ENCODE results near the gene HMGXB3.
A peak's percentile ranks its signal among the peaks of the same experiment; 100 is the strongest.
"Not testable (repeated sequence)": the region's sequence is repeated elsewhere in the genome, so short reads cannot be mapped to it uniquely, and the experiment has no call there.

HMGXB3 gene

GRCh38 chr5:150017226-150018005 lies 16.9 kb downstream of the HMGXB3 start:
- no peak overlapping the region for H3K4me3 ChIP-seq (ENCODE audit: low read depth, low read length)
- DNase-seq (ENCODE audit: low read depth): no peak

GRCh38 chr5:150020249-150020648 lies 19.7 kb downstream of the HMGXB3 start:
- no peak for DNase-seq (ENCODE audit: low read depth)
- no peak overlapping the region for H3K4me3 ChIP-seq (ENCODE audit: low read depth, low read length)

DNA sequence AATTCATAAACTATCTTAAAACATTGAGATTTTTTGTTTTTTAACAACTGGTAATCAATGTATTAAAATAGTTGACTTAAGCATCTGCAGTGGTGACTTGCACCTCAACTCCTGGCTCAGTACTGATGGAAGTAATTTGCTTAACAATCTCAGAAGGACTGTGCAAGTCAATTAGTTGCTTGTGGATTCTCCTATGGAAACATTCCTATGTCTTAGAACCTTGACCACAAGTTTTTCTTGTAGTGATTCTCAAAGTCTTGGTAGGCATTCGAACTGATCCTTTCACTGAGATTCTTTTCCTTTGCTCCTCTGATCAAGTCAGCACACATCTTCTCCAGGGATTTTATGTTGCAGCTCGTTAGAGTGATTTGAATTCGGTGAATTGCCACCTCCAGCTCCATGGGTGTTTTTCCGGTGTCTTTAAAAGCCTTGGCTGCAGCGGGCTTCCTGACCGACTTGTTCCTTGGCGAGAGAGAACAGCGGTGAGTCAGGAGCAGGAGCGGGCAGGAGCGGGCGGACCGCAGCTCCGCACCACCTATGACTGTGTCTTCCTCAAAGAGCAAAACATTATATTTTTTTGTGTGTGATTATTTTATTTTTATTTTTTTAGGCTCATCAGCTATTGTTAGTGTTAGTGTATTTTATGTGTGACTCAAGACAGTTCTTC lies 21.1 kb downstream of the HMGXB3 start:
- H3K4me3 ChIP-seq (ENCODE audit: low read depth, low read length): no peak overlapping the region
- DNase-seq (ENCODE audit: low read depth): no peak

DNA sequence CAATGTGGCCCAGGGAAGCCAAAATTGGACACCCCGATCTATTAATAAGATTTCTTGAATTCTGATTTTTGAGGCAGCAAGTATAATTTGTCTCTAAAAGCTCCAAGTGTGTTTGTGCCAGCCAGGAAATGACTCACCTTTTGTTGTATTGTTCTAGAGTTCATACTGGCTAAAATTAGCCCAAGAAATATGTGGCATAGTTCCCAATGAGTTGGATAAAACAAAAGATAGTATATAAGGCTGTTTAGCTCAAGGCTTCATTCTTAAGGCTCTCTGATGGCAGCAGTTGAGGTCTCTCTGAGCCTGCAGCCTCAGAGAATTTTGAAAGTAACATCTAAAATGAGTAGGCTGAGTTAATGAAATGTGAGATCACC lies 21.6 kb downstream of the HMGXB3 start:
- DNase-seq (ENCODE audit: low read depth): peak; percentile 72
- H3K4me3 ChIP-seq (ENCODE audit: low read depth, low read length): no peak overlapping the region

GRCh38 chr5:150022681-150023080 lies 22.1 kb downstream of the HMGXB3 start:
- no peak overlapping the region for H3K4me3 ChIP-seq (ENCODE audit: low read depth, low read length)
- no peak for DNase-seq (ENCODE audit: low read depth)

GRCh38 chr5:150023136-150023535 lies 22.6 kb downstream of the HMGXB3 start:
- H3K4me3 ChIP-seq (ENCODE audit: low read depth, low read length): no peak overlapping the region
- DNase-seq (ENCODE audit: low read depth): no peak

DNA sequence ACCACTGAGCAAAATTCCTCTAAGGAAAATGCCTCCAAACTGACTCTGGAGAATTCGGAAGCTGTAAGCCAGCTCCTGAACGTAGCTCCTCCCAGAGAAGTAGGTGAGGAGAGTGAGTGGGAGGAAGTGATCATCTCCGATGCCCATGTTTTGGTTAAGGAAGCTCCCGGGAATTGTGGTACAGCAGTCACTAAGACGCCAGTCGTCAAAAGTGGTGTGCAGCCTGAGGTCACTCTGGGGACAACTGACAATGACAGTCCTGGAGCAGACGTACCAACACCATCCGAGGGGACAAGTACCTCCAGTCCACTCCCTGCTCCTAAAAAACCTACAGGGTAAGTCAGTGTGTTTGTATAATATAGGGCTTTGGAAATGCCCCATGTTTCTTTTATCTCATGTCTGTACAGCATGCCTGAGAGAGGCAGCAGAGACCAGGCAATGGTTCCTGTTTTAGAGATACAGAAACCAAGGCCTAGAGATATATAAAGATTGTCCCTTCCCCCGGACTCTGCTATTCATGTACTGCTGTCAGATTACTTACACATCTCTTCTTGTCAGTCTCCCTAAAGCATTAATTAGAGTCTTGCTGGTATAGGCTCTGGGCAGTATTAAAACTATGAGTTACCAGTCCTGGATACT lies 23.9 kb downstream of the HMGXB3 start:
- DNase-seq (ENCODE audit: low read depth): no peak
- H3K4me3 ChIP-seq (ENCODE audit: low read depth, low read length): no peak overlapping the region

DNA sequence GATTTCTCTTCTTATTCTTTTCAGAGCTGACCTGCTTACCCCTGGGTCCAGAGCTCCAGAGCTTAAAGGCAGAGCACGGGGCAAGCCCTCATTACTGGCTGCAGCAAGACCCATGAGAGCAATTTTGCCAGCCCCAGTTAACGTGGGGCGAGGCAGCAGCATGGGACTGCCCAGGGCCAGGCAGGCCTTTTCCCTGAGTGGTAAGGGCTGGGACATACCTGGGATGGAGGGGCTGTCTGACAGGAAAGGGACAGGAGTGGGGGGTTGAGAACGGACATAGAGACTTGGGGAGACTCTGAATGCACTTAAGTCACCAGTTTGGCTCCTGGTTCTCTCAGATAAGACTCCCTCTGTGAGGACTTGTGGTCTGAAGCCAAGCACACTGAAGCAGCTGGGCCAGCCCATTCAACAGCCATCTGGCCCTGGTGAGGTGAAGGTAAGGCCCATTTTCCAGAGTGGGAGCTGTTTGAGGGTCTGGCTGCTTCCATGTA lies 26.2 kb downstream of the HMGXB3 start:
- DNase-seq (ENCODE audit: low read depth): no peak
- no peak overlapping the region for H3K4me3 ChIP-seq (ENCODE audit: low read depth, low read length)

DNA sequence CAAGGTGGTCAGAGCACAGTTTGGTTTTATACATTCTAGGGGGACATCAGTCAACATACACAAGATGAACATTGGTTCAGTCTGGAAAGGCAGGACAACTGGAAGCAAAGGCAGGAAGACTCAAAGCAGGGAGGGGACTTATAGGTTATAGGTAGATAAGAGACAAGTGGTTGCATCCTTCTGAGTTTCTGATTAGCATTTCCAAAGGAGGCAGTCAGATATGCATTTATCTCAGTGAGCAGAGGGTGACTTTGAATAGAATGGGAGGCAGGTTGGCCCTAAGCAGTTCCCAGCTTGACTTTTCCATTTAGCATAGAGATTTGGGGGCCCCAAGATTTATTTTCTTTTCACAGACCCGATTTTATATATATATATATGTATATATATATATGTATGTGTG lies 27.5 kb downstream of the HMGXB3 start:
- not testable (repeated sequence) for DNase-seq (ENCODE audit: low read depth); H3K4me3 ChIP-seq (ENCODE audit: low read depth, low read length)

DNA sequence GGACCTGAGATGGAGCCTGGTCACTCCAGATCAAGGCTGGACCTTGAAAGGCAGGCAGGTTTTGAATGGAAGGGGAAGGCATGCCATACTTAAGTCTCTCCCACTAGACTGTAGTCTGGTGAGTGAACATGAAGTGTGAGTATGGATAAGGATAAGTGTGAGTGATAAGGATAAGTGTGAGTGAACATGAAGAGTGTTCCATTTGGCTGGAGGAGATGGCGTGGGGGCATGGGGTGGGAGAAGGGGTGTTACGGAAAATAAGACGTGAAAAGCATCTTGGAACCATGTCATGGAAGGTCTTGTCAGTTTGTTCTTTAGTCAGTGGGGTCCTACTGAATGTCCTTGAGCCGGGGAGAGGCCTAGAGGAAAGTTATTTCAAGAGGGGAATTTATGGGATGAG lies 32.8 kb downstream of the HMGXB3 start:
- DNase-seq (ENCODE audit: low read depth): no peak
- H3K4me3 ChIP-seq (ENCODE audit: low read depth, low read length): no peak overlapping the region

GRCh38 chr5:150034662-150035061 lies 34.1 kb downstream of the HMGXB3 start:
- peak; percentile 81 for DNase-seq (ENCODE audit: low read depth)
- H3K4me3 ChIP-seq (ENCODE audit: low read depth, low read length): no peak overlapping the region

- H3K4me3 ChIP-seq (ENCODE audit: low read depth, low read length): no peak overlapping the region
- DNase-seq (ENCODE audit: low read depth): no peak
Observed at GRCh38 chr5:150035139-150035895, 34.8 kb downstream of the HMGXB3 start.

DNA sequence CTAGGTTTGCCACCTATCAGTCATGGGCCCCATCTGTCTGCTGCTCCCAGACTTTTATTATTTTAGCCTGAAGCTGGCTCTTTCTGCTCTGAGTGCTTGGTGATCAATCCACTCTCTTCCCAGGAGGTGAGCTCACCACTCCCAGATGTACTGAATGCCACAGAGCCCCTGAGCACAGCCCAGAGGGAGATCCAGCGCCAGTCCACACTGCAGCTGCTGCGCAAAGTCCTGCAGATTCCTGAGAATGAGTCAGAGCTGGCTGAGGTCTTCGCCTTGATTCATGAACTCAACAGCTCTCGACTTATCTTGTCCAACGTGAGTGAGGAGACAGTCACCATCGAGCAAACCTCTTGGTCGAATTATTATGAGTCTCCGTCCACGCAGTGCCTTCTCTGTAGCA lies 36.0 kb downstream of the HMGXB3 start:
- no peak overlapping the region for H3K4me3 ChIP-seq (ENCODE audit: low read depth, low read length)

GRCh38 chr5:150038547-150038946 lies 38.0 kb downstream of the HMGXB3 start:
- no peak overlapping the region for H3K4me3 ChIP-seq (ENCODE audit: low read depth, low read length)
- no peak for DNase-seq (ENCODE audit: low read depth)

More for the DNA sequence above, 36.0 kb downstream of the HMGXB3 start:
- peak; percentile 97 for DNase-seq (ENCODE audit: low read depth)

DNA sequence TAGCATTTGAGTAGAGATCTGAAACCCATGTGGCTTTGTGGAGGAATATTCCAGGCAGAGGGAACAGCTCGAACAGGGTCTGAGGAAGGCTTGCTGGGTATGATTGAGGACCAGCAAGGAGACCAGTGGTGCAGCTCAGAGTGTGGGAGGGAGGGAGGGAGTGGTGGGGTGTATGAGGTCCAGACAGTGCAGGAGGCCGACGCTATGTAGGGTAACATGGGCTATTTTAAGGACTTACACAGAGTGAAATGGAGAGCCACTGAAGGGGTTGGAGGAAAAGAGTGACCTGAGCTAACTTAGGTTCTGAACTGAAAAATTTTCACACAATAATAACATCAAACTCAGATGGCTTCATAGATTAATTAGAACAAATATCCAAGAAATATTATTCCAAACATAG lies 41.9 kb downstream of the HMGXB3 start:
- no peak for DNase-seq (ENCODE audit: low read depth)
- H3K4me3 ChIP-seq (ENCODE audit: low read depth, low read length): no peak overlapping the region

- no peak overlapping the region for H3K4me3 ChIP-seq (ENCODE audit: low read depth, low read length)
- no peak for DNase-seq (ENCODE audit: low read depth)
Observed at GRCh38 chr5:150043657-150044328, 43.3 kb downstream of the HMGXB3 start.

DNA sequence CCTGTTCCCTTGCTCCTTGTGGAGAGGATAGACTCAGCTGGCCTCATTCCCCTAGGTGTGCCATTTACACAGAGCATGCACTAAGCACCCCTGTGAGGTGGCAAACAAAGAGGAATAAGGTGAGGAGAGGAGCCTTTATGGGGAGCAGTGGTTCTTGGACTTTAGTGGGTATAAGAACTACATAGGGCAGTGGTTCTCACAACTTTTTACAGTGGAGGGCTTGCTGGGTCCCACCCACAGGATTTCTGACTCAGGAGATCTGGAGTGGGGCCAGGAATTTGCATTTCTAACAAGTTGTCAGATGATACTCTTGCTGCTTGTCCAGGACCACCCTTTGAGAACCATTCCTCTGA lies 43.8 kb downstream of the HMGXB3 start:
- no peak overlapping the region for H3K4me3 ChIP-seq (ENCODE audit: low read depth, low read length)
- peak; percentile 69 for DNase-seq (ENCODE audit: low read depth)

GRCh38 chr5:150044712-150045111 lies 44.2 kb downstream of the HMGXB3 start:
- DNase-seq (ENCODE audit: low read depth): no peak
- no peak overlapping the region for H3K4me3 ChIP-seq (ENCODE audit: low read depth, low read length)

GRCh38 chr5:150045549-150045948 lies 45.0 kb downstream of the HMGXB3 start:
- H3K4me3 ChIP-seq (ENCODE audit: low read depth, low read length): no peak overlapping the region
- no peak for DNase-seq (ENCODE audit: low read depth)

All from skeletal muscle cell (primary cell).